Upper lobe of right lung (tissue), 1 donor: ENCODE data around the gene TM4SF5. TPM values are rescaled to one million over a fixed set of nuclear protein-coding genes. Genes with fewer than 3 reads are reported as not detected.

Experiments used
- ATAC-seq: fragments of 200-7000 bp; cut with Tn5 transposase; one replicate; pipeline ENCODE4 v1.9.1; 2020; ENCODE audit warnings: mild to moderate bottlenecking, moderate library complexity
- DNase-seq: peaks from one replicate; pipeline ENCODE4 v3.0.0-alpha.2; 2020
- H3K27ac ChIP-seq: fragments of 200-600 bp; one replicate; pipeline ENCODE4 v1.8.0; 2022
- H3K27me3 ChIP-seq: fragments of 200-600 bp; one replicate; pipeline ENCODE4 v1.8.0; 2022; ENCODE audit warnings: mild to moderate bottlenecking
- H3K36me3 ChIP-seq: fragments of 200-600 bp; one replicate; pipeline ENCODE4 v1.8.0; 2022
- H3K4me1 ChIP-seq: fragments of 200-600 bp; one replicate; pipeline ENCODE4 v1.8.0; 2022
- H3K4me3 ChIP-seq: fragments of 200-600 bp; one replicate; pipeline ENCODE4 v1.8.0; 2022; ENCODE audit warnings: mild to moderate bottlenecking
- H3K9me3 ChIP-seq: fragments of 200-600 bp; one replicate; pipeline ENCODE4 v1.8.0; 2022
- CTCF ChIP-seq: fragments of 200-600 bp; IDR thresholded peaks from one replicate; pipeline ENCODE4 v1.8.0; 2022; ENCODE audit warnings: antibody characterized with exemption
- intact Hi-C: fragments of 100-400 bp; cut with DNase I; formaldehyde crosslinking; loops from one replicate; pipeline ENCODE4 v1.11.0; 2022
- total RNA-seq: library from RNA; stranded (reverse); fragmentation: NEBNext Ultra II Directional; extraction: Animal tissue kit (Norgen Biotek cat#: 25700); gene quantifications from one replicate; pipeline ENCODE4 v1.2.1, GENCODE V29; 2021
- donor health status: DM: no; HTN: yes; CAD: no; lungs with severe emphysema.

Gene TM4SF5
- total RNA-seq, 1 donor from 2014 or later: not detected

- H3K36me3 ChIP-seq: no peaks in the 10 kb centered on the region
- H3K4me1 ChIP-seq: no peaks in the 10 kb centered on the region
- ATAC-seq (no peak), DNase-seq (no peak)
- no peak overlapping the region for H3K27ac ChIP-seq
- H3K4me3 ChIP-seq: no peak overlapping the region
- no peaks in the 10 kb centered on the region for H3K9me3 ChIP-seq
- intact Hi-C loops: no loop called here
- peaks cover 8% of the 10 kb centered on the region for H3K27me3 ChIP-seq
- no peak for TF ChIP-seq CTCF
Measured at GRCh38 chr17:4777969-4778760, 6.5 kb downstream of the TM4SF5 start.

- H3K4me3 ChIP-seq: no peak overlapping the region
- no peak overlapping the region for H3K27ac ChIP-seq
- no peaks in the 10 kb centered on the region for H3K9me3 ChIP-seq
- H3K4me1 ChIP-seq: peaks cover 4% of the 10 kb centered on the region
- no peaks in the 10 kb centered on the region for H3K36me3 ChIP-seq
- intact Hi-C loops: loop anchor here (10.0 kb wide), 1 partner anchor 46 kb away; the partner anchor contains the start of genes CXCL16, MED11 and ZMYND15
- no peak for TF ChIP-seq CTCF
- ATAC-seq (no peak), DNase-seq (no peak)
- peaks cover 31% of the 10 kb centered on the region for H3K27me3 ChIP-seq
Measured at GRCh38 chr17:4780325-4780955, 8.8 kb downstream of the TM4SF5 start.

GRCh38 chr17:4782652-4783051 is 11.0 kb downstream of the TM4SF5 start:
- no peaks in the 10 kb centered on the region for H3K36me3 ChIP-seq
- H3K27ac ChIP-seq: no peak overlapping the region
- peak; percentile 84 for ATAC-seq
- peak; percentile 82 for DNase-seq
- intact Hi-C loops: loop anchor here (10.0 kb wide), 1 partner anchor 48 kb away; the partner anchor contains the start of genes CXCL16, MED11 and ZMYND15
- peaks cover 26% of the 10 kb centered on the region for H3K4me1 ChIP-seq
- H3K9me3 ChIP-seq: no peaks in the 10 kb centered on the region
- no peak overlapping the region for H3K4me3 ChIP-seq
- peak; percentile 14 for TF ChIP-seq CTCF
- H3K27me3 ChIP-seq: peaks cover 35% of the 10 kb centered on the region

- ATAC-seq (no peak), DNase-seq (no peak)
- Histone ChIP-seq H3K4me3 (peak overlapping the region; percentile 19), H3K27ac (no peak overlapping the region), H3K9me3 (no peaks in the 10 kb centered on the region), H3K4me1 (peaks cover 40% of the 10 kb centered on the region), H3K36me3 (no peaks in the 10 kb centered on the region), H3K27me3 (peaks cover 35% of the 10 kb centered on the region)
- intact Hi-C loops: loop anchor here (10.0 kb wide), 1 partner anchor 51 kb away; the partner anchor contains the start of genes CXCL16, MED11 and ZMYND15
- no peak for TF ChIP-seq CTCF
Measured at GRCh38 chr17:4785311-4786105, 13.8 kb downstream of the TM4SF5 start.

GRCh38 chr17:4786106-4786511 is 14.4 kb downstream of the TM4SF5 start, which contains the start of gene VMO1:
Gene VMO1, minus strand, starts transcription at chr17:4786364. Its CDS starts 12 bp downstream, at chr17:4786352.
- H3K36me3 ChIP-seq: no peaks in the 10 kb centered on the region
- H3K27ac ChIP-seq: no peak within 1 kb of the TSS
- H3K4me1 ChIP-seq: peaks cover 44% of the 10 kb centered on the region
- ATAC-seq: no peak
- H3K4me3 ChIP-seq: peak within 1 kb of the TSS; percentile 25
- TF ChIP-seq CTCF: no peak
- intact Hi-C loops: loop anchor here (10.0 kb wide), 1 partner anchor 51 kb away; the partner anchor contains the start of genes CXCL16, MED11 and ZMYND15
- H3K27me3 ChIP-seq: peaks cover 35% of the 10 kb centered on the region
- DNase-seq: no peak
- H3K9me3 ChIP-seq: no peaks in the 10 kb centered on the region
